Right atrium auricular region (tissue), 2 donors: ENCODE results near the gene RAP1GAP. TPM values are rescaled to one million over a fixed set of nuclear protein-coding genes. Genes with fewer than 3 reads are reported as not detected.

Source experiments
- DNase-seq: peaks from one replicate; pipeline ENCODE4 v3.0.0-alpha.2; 2019; ENCODE audit warnings: low spot score
- H3K27ac ChIP-seq, 2 donors: fragments of 200-600 bp; sonication (generic); 1 replicate in 1 of 2; 2 replicates in 1 of 2; pipeline ENCODE4 v1.5.1; 2016 to 2019
- H3K27me3 ChIP-seq, 2 donors: fragments of 200-600 bp; sonication (generic); one replicate each; pipeline versions ENCODE4 v1.5.1 to v1.6.0; 2017 to 2019
- H3K36me3 ChIP-seq: fragments of 200-600 bp; sonication (generic); one replicate; pipeline ENCODE4 v1.5.1; 2016
- H3K4me1 ChIP-seq, 2 donors: fragments of 200-600 bp; sonication (generic); one replicate each; pipeline versions ENCODE4 v1.5.1 to v1.6.0; 2017 to 2019
- H3K4me3 ChIP-seq, 2 donors: fragments of 200-600 bp; sonication (generic); 1 replicate in 1 of 2; 2 replicates in 1 of 2; pipeline ENCODE4 v1.5.1; 2017 to 2019; ENCODE audit warnings: mild to moderate bottlenecking in 1 of 2, moderate library complexity in 1 of 2
- H3K9me3 ChIP-seq, 2 donors: fragments of 200-600 bp; sonication (generic); one replicate each; pipeline ENCODE4 v1.5.1; 2019
- CTCF ChIP-seq, 2 donors: fragments of 200-600 bp; sonication (generic); IDR thresholded peaks; one replicate each; pipeline ENCODE4 v1.5.1; 2019; ENCODE audit warnings: antibody characterized with exemption in 2 of 2
- total RNA-seq, 2 donors: library from RNA; depleted of rRNA; stranded (reverse); fragments of >200 nt; gene quantifications; one replicate each; pipeline ENCODE4 v1.1.0, GENCODE V29; 2016

RAP1GAP gene
- total RNA-seq, 2 donors from 2014 or later: 4.0 to 8.4 TPM

- no peak for DNase-seq
Measured at GRCh38 chr1:21562896-21563295, 106.3 kb downstream of the RAP1GAP start.

GRCh38 chr1:21560916-21561638, 108.1 kb downstream of the RAP1GAP start:
- no peaks in the 10 kb centered on the region for H3K27me3 ChIP-seq
- H3K36me3 ChIP-seq: no peaks in the 10 kb centered on the region
- TF ChIP-seq CTCF (IDR thresholded peaks at IDR 0.05): no peak
- no peaks in the 10 kb centered on the region for H3K9me3 ChIP-seq
- H3K4me3 ChIP-seq: no peak overlapping the region
- H3K27ac ChIP-seq: no peak overlapping the region
- H3K4me1 ChIP-seq: peaks cover 0 to 4% of the 10 kb centered on the region in 2 donors
- no peak for DNase-seq

More at GRCh38 chr1:21562896-21563295, 106.3 kb downstream of the RAP1GAP start:
- Histone ChIP-seq H3K9me3 (no peaks in the 10 kb centered on the region), H3K27ac (no peak overlapping the region), H3K36me3 (no peaks in the 10 kb centered on the region), H3K27me3 (no peaks in the 10 kb centered on the region), H3K4me1 (peaks cover 0 to 13% of the 10 kb centered on the region in 2 donors), H3K4me3 (no peak overlapping the region)
- TF ChIP-seq CTCF (IDR thresholded peaks at IDR 0.05): no peak

GRCh38 chr1:21559788-21560567, 109.2 kb downstream of the RAP1GAP start:
- DNase-seq: no peak
- Histone ChIP-seq H3K36me3 (no peaks in the 10 kb centered on the region), H3K4me1 (peaks cover 0 to 4% of the 10 kb centered on the region in 2 donors), H3K4me3 (no peak overlapping the region), H3K27ac (no peak overlapping the region), H3K9me3 (no peaks in the 10 kb centered on the region), H3K27me3 (no peaks in the 10 kb centered on the region)
- no peak for TF ChIP-seq CTCF (IDR thresholded peaks at IDR 0.05)

- H3K36me3 ChIP-seq: no peaks in the 10 kb centered on the region
- no peak for DNase-seq
- H3K27ac ChIP-seq: peak overlapping the region; percentile 54 to 87
- H3K4me3 ChIP-seq: no peak overlapping the region
- peaks cover 0 to 19% of the 10 kb centered on the region in 2 donors for H3K4me1 ChIP-seq
- no peaks in the 10 kb centered on the region for H3K9me3 ChIP-seq
- no peaks in the 10 kb centered on the region for H3K27me3 ChIP-seq
- no peak for TF ChIP-seq CTCF (IDR thresholded peaks at IDR 0.05)
Measured at GRCh38 chr1:21553116-21553926, 115.8 kb downstream of the RAP1GAP start.

- TF ChIP-seq CTCF (IDR thresholded peaks at IDR 0.05): no peak
- Histone ChIP-seq H3K27me3 (no peaks in the 10 kb centered on the region), H3K4me1 (peaks cover 0 to 24% of the 10 kb centered on the region in 2 donors), H3K27ac (peak overlapping the region; percentile 54 to 87), H3K36me3 (no peaks in the 10 kb centered on the region), H3K9me3 (no peaks in the 10 kb centered on the region), H3K4me3 (no peak overlapping the region)
- DNase-seq: no peak
Measured at GRCh38 chr1:21552715-21553114, 116.4 kb downstream of the RAP1GAP start.
